T follicular helper cell (primary cell): ENCODE measurements around the gene MVD.
"Not testable (repeated sequence)": the region's sequence is repeated elsewhere in the genome, so short reads cannot be mapped to it uniquely, and the experiment has no call there.

Experiments
- DNase-seq: peaks from one replicate; pipeline ENCODE4 v3.0.0-alpha.2; 2020; ENCODE audit warnings: low read depth

MVD gene

DNA sequence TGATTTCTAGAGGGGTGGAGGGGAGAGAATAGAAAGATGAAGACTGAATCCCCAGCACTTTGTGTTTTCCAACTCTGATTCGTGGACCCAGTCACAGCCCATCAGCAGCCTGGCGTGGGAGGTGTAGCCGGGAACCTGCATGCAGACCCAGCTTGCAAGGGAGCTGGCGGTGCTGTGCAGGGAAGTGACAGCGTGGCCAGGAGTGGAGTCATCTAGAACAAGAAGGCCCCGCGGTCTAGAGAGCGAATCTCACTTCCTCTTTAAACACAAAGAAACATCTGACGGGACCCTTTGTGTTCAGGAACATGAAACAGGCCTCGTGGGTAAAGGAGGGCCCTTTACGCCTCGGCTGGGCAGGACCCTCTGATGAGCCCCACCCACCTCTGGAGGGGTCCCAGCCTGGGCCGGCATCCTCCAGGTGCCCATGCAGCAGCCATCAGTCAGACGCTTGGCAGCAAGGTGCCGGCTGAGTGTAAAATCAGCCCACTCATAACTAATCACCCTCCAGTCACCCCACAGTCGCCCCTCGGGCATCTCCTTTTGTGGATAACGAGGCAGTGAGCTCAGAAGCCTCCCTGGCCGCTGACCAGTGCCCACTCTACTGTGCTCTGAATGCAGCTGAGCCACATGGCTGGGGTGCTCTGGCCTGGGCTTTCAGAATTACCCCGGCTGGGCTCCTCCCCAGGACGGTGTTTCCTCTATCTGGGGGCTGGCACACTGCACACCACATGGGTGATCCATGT is 19.0 kb upstream of the MVD start:
- DNase-seq = peak; percentile 40

DNA sequence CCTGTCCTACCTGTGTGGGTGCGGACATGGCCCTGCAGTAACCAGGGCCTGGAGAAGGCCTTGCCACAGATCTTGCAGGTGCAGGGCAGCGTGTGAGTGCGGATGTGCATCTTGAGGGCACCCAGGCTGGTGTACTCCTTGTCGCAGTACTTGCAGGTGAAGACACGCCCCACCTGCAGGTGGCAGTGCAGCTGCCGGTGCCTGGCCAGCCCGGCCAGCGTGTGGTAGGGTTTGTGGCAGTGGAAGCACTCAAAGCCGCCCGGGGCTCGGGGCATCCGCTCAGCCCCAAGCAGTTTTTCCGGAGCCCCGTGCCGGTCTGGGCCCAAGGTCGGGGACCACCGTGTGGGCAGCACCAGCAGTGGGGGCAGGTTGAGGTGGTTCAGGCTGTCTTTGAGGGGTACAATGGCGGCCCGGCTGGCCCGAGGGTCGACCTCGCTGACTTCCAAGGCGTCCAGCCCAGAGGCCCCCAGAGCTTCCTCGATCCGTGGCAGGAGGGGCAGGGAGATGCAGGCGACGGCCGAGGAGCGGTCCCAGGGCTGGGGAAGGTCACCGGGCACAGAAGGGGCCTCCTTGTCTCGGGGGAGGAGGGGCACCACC is 18.3 kb upstream of the MVD start:
- DNase-seq = no peak

DNA sequence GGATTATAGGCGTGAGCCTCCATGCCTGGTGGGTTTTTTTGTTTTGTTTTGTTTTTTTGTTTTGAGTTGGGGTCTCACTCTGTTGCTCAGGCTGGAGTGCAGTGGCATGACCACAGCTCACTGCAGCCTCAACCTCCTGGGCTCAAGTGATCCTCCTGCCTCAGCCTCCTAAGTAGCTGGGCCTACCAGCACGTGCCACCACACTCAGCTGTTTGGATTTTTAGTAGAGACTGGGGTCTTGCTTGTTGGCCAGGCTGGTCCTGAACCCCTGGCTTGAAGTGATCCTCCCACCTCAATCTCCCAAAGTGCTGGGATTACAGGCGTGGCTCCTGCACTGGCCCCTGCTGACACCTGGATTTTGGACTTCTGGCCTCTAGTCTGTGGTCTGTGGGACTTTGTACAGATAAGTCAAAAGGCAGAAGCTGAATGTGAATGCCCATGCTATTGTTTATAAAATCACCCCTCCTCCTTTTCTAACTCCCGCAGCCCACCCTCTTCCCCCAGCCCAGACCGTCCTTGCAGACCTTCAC is 17.7 kb upstream of the MVD start:
- DNase-seq = no peak

DNA sequence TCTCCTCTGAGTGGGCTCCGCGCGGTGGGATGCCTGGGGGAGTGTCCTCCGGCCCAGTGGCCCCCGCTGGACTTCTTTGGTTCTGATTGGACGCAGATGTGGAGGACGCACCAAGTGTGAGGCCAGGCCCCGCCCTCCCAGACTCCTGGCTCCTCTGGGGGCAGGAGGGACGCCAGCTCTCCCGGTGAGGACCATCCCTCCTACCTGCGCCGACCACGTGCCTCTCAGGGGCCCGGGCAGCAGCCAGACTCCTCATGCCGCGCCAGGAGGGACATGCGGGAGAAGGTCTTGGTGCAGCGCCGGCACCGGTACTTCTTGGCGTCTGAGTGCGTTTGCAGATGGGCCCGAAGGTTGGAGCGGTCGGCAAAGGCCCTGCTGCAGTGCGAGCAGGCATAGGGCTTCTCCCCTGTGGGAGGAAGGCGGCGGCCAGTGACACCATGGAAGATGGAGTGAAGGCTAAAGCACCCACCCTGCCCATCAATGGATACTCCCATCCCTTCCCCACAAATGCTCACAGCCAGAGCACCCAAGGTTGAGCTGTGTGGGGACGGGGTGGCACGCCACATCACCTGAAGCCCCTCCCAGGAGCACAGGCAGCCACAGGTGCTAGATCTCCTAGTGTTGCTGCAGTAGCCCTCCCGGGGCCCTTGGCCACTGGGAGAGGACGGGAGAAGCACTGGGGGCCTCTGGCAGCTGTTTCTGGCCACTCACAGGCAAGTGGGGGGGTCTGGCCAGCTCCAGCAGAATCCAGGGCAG is 15.5 kb upstream of the MVD start:
- DNase-seq = no peak

DNA sequence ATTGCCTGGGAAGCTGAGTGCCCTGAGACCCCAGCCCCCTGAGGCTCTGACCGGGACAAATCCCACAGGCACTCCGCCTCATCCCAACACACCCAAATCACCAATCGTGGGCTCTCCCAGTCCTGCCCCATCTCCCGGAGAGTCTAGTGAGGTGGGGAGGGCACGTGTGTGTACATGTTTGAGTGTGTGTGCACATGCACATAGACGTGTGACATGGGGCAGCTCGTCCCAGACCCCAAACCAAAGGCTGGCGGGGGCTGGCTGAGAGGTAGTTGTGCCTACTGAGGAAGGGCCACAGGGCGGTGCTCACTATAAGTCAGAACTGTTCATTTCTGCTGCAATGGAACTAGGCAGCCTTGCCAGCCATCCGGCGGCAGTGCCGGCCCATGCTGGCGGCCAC is 14.8 kb upstream of the MVD start:
- no peak for DNase-seq

DNA sequence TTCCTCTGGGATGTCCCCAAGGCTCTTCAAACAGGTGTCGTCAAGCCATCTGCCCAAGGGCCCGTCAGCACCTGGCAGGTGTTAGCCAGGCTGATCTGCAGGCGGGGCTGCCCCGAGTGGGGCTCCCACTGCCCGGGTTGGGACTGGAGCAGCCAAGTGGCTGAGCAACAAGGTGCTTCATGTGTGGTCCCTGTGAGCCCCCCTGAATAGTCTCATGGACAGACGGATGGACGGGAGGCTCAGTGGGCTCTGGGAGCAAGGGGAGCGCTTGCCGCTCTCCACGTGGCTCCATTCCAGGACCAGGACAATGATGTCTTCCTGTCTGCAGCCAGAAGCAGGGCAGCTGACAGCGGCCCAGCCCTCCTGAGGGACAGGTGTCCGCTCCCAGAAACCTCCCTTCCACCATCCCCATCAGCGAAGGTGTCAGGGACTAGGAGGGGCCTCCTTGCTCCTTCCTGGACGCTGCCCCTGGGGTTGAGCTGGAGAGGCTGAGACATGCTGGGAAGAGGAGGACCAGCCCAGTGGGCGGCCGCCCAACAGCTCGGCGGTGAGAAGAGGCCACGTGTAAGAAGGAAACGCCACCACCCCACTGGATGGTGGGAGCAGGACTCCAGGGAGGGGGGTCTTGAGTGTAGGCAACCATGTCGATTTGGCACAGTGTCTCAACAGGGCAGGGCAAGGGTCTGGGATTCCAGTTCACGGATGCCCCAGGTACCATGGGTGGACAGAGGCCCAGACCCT is 13.8 kb upstream of the MVD start:
- no peak for DNase-seq

DNA sequence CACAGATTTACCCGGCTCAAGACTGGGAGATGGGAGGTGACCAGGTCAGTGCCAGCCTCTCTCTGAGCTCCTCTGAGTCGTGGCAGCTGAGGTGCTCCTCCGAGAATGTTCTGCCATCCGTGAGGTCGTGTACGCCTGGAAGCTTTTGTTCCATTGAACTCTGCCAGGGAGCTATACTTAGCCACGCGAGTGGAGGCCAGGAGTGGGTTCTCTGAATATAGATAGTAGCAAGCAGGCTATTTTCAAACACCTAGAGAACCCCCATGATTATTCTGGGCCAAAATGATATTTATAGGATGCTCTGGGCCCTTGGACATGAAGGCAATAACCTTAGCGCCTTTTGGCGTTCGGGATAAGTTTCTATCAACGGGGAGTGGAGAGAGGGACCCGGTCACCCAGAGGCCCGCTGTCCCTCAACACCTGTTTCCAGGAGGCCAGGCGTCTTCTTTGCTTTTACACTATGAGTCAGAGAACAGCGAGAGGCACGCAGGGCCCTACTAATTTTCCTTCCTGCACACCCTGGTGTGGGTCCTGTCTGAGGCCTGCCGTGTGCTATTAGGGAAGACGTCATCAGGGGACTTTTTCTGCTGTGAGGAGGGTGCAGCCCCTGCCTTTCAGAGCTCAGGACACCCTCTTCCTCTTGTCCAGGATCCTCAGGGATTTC is 11.0 kb upstream of the MVD start:
- DNase-seq = no peak

DNA sequence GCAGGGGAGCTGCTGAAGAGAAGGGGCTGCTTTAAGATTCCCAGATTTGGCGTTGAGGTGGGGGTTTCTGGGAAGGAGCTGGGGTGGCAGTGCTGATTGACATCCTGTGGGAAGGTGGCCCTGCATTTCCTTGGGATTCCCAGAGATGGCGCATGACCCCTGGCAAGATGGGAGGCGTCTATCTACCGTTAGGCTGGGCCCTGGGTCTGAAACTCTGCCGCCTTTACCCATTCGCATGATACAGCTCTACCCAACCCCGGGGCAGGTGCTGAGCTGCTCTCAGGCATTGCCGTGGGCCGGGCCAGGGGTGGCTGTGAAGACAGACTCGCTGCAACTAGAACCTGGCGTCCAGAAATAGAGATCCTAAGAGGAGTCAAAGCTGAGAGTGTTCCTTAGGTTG is 9.9 kb upstream of the MVD start:
- no peak for DNase-seq

DNA sequence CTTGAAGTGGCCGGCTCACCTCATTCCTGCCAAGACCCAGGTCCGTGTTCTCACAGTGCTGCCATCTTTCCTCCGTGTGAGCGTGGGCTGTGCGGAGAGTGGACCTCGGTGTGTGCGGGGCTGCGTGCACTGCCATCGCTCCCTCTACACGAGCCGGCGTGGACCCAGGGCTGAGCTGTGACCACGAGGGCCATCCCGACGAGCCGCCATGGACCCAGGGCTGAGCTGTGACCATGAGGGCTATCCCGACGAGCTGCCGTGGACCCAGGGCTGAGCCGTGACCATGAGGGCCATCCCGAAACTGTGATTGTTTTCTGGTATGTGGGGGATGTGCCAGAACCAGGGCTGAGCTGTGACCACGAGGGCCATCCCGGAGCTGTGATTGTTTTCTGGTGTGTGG is 8.9 kb upstream of the MVD start:
- no peak for DNase-seq

DNA sequence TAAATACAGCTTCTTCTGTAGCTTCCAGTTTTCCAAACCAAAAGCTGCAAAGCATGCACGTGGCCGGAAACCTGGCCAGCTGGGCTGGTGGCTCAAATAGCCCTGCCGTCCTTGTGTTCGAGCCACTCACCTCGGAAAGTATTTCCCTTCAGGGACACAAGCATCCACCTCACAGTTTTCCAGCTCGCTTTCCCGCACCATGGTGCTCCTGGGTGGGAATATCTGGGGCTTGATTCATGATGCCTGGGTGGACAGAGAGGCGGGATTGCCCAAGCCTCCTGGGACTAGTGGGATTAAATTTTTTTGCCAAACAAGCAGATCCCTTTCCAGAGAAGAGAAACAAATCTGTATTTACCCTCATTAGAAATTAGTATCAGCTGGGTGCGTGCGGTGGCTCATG is 7.1 kb upstream of the MVD start:
- DNase-seq = no peak

DNA sequence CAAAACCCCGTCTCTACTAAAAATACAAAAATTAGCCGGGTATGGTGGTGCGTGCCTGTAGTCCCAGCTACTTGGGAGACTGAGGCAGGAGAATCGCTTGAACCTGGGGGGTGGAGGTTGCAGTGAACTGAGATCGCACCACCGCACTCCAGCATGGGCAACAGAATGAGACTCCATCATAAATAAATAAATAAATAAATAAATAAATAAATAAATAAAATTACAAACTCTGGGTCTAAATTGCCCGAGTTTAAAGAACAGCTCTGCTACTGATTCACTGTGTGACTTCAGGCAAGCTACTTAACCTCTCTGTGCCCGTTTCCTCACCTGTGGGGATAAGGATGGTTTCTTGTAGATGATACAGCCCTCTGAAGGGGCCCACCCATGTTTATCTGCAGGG is 6.6 kb upstream of the MVD start:
- DNase-seq = not testable (repeated sequence)

DNA sequence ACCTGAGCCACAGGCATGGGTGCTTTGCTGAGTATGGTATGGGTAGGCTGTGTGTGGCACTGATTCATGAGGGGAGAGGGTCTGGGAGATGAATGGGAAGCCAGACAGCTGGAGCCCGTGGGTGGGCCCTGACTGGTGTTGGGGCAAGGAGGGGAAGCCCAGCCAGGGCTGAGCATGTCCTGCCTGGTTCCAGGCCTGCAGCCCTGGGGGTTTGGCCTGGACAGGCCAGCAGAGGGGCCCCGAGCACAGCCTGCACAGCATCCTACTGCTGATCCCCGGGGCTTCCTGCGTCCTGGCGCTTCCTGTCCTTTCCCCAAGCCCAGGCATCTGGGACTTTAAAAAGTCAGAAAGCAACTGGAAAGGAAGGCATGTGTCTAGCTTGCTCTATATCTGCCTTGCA is 4.6 kb upstream of the MVD start:
- no peak for DNase-seq

DNA sequence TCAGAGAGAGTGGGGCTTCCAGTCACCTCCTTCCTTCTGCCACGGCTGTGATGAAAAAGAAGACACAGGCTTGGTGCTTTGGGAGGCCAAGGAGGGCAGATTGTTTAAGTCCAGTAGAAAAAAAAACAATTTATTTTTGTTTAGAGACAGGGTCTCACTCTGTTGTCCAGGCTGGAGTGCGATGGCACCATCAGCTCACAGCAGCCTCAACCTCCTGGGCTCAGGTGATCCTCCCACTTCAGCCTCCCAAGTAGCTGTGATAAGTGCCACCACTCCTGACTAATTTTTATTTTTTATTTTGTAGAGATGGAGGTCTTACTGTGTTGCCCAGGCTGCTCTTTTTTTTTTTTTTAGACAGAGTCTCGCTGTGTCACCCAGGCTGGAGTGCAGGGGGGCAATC is 2.7 kb upstream of the MVD start:
- no peak for DNase-seq

DNA sequence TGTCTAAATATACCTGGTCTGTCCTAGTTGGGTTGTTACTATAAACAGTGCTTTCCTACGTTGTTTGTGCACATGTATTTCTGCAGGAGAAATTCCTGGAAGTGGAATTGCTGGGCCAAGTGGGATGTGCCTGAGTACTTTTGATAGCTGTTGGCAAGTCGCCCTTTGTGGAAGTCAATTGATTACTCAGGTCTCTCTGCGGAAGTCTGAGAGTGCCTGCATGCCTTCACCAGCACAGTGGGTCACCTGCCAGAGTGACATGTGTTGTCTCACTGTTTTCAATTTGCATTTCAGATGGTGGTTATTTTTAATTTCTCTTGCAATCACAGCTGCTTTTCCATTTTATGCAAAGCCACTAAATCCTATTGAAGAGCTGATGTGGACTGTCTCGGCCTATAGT is 2.3 kb upstream of the MVD start:
- DNase-seq = no peak

DNA sequence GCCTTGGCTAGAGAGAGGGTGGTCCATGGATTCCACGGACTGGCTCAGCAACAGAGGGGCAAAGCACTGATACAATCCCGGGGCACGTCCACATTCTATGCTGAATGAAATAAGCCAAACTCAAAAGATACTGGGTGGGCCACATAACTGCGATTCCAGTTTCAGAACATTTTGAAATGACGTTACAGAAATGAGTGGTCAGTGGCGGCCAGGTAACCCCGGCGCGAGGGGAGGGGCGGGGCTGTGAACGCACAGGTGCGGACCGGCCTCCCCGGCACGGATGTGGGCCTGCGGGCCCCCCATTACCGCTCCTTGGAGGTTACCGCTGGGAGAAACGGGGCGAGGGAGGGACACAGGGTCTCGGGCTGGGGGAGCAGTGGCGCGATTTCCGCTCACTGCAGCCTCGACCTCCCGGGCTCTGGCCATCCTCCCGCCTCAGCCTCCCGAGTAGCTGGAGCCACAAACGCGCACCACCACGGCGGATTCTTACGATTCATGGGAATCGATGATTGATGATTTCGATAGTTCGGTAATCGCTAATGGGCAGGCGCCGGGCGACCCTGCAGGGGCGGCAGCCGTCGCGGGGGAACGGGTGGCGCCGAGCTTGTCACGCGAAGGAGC is 559 bp downstream of the MVD start:
- no peak for DNase-seq

DNA sequence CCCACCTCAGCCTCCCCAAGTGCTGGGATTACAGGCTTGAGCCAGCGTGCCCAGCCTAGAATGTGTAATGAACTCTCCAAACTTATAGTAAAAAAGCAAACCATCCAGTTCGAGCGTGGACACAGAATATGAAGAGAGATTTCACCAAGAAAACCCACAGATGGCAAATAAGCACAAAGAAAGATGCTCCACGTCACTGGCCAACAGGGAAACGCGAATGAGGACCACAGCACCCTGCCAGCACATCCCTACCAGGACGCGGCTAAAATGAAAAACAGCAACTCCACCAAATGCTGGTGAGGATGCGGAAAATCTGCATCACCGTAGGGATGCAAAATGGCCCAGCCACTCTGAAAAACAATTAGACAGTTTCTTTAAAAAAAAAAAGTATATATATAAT is 1.4 kb downstream of the MVD start:
- no peak for DNase-seq

DNA sequence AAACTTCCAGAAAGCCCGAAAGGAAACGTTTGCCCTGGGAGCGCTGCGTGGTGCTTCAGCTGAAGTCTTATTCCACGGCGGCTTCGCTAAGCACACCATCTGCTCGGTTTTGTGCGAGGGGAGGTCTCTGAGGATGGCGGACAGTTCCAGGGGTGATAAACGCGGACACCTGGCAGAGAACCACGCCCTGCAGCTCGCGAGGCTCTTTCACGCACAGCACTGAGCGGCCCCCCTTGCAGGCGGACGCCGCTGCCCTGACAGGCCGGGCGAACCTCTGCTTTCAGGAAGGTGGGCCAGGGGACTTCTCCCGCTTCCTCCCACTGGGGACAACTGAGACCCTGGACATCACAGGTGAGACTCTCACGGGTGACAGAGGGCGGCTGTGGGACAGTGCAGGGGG is 3.7 kb downstream of the MVD start:
- DNase-seq = no peak

DNA sequence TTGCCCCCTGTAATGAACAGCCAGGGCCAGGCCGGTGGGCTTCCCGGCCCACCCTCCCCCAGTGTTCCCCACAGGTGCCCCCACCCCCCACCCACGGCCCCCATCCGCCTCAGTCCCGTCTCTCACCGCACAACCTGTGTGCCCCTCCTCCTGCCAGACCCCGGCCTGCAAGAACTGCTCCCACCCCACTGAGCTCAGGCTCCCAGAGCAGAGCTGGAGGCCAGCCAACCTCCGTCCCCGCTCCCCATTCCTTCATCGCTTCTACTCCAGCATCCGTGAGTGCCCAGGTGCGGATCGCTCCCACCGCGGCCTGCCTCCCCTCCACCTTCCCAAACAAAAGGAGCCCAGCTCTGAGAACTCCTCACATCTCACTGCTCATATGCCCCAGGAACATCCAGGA is 4.2 kb downstream of the MVD start:
- no peak for DNase-seq

DNA sequence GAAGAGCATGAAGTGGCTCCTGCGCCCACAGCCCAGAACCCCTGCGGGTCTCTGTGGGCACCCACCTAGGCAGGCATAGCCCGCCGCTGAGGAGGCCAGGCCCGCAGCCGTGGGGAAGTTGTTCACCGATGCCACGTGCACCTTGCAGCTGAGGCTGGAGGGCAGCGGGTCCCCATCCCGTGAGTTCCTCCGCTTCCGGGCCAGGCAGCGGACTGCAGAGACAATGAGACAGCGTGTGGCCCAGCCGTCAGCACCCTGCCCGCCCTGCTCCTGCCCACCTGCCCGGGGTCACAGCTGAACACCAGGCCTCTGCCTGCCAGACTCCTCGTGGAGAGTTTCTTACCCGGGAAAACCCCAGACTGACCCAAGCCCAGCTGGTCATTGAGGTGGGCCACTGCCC is 5.5 kb downstream of the MVD start:
- DNase-seq = no peak

DNA sequence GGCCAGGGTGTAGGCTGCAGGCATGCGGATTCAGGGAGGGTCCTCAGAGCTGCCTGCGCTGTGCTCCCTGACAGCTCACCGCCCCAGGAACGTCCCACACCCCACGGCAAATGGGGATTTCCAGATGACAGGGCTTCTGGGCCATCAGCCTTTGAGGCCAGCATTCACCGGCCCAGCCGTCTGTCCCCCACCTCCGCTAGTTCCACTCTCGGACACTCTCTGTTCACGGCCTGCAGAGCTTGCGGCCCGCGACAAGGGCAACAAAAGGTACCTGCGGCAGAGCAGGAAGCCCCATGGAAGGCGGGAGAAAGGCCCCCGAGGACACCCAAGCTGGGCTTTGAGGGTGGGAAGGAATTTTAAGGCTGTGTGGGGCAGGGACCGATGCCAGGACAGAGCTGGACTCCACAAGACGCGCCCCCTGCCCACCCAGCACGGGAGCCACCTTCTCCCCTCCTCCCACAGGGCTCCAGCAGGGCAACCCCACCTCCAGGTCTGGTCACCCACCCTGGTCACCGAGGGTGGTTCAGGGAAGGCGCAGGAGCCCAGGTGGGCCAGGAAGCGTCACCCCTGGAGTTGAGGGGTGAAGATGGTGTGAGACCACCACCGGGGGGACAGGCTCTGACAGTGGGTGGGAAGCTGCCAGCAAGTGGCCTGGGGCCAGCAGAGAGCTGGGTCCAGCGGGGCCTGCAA is 6.5 kb downstream of the MVD start:
- no peak for DNase-seq

DNA sequence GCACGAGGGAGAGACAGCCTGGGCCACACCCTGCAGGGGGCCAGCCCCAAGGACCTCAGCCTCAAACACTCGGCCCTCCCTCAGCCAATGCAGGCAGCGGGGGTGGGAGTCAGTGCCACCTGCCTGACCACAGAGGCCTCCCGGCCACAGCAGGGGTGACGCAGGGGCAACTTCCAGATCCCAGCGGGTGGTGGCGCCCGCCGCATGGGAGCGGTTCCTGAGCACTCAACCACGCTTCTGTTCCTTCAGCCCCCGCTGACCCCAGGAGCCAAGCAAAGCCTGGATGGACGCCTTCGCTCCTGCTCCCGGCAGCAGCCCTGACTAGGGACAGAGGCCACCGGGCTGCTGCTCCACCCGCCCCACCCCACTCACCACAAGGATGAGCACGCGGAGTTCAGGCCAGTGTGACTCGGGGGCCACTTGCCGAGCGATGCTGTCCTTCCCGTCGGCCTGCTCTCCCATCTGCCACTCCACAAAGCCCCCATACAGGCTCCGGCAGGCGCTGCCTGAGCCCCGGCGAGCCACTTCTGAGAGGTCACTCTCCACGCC is 7.1 kb downstream of the MVD start:
- DNase-seq = no peak
